H1 (cell line): ENCODE data around the gene MRGPRX2. TPM values are rescaled to one million over a fixed set of nuclear protein-coding genes. Genes with fewer than 3 reads are reported as not detected.

Source experiments
- ASH2L ChIP-seq: fragments of 200-600, 300-600 bp; sonication (generic); IDR thresholded peaks from one replicate; pipeline ENCODE4 v1.7.1; 2017; ENCODE audit warnings: low read length
- CBX5 ChIP-seq: fragments of 300-800, 300-1000 bp; sonication (generic); IDR thresholded peaks from 2 replicates; pipeline ENCODE4 v1.7.1; 2016; ENCODE audit warnings: antibody characterized with exemption, low read length, low read depth
- KDM5A ChIP-seq: fragments of 200-600 bp; IDR thresholded peaks from 2 replicates; pipeline ENCODE4 v1.7.1; 2012; ENCODE audit warnings: mild to moderate bottlenecking, low read length, inconsistent platforms, mixed read lengths
- SIX5 ChIP-seq: IDR thresholded peaks from 2 replicates; pipeline ENCODE4 v1.6.1; 2011; ENCODE audit warnings: mild to moderate bottlenecking, low read depth, low read length
- polyA plus RNA-seq, 7 experiments: library from polyadenylated mRNA; depleted of rRNA in 3 of 7; stranded (reverse) in 5 of 7; unstranded in 2 of 7; fragments of >200 nt in 5 of 7; fragments of 200-250 nt in 2 of 7; gene quantifications; 1 replicate in 5 of 7; 2 replicates in 1 of 7; 4 replicates in 1 of 7; pipeline versions ENCODE4 v1.2.1 to v1.2.3, GENCODE V29; 2011 to 2013; ENCODE audit warnings: missing spikeins in 2 of 7, mixed read lengths in 2 of 7
- total RNA-seq: library from RNA; stranded (reverse); fragmentation: NEBNext Ultra II Directional; extraction: Animal tissue kit (Norgen Biotek cat#: 25700); gene quantifications from 2 replicates; pipeline ENCODE4 v1.2.1, GENCODE V29; 2021
- TF ChIP-seq, protein P1 (sequence below): IDR thresholded peaks from 2 replicates; pipeline ENCODE4 v1.6.1; 2011; ENCODE audit warnings: low read depth, mild to moderate bottlenecking, low read length; ENCODE audit not compliant: insufficient read depth
- TF ChIP-seq, protein P2 (sequence below): fragments of 300-600 bp; sonication (generic); IDR thresholded peaks from 2 replicates; pipeline ENCODE4 v1.7.1; 2012; ENCODE audit warnings: low read length, moderate library complexity, mild to moderate bottlenecking, inconsistent platforms; ENCODE audit not compliant: insufficient replicate concordance

Gene MRGPRX2
- total and polyA plus RNA-seq, 2 of the 8 experiments (the other 6 are each of a cell fraction or from before 2014, with no cell fraction given) = not detected

DNA sequence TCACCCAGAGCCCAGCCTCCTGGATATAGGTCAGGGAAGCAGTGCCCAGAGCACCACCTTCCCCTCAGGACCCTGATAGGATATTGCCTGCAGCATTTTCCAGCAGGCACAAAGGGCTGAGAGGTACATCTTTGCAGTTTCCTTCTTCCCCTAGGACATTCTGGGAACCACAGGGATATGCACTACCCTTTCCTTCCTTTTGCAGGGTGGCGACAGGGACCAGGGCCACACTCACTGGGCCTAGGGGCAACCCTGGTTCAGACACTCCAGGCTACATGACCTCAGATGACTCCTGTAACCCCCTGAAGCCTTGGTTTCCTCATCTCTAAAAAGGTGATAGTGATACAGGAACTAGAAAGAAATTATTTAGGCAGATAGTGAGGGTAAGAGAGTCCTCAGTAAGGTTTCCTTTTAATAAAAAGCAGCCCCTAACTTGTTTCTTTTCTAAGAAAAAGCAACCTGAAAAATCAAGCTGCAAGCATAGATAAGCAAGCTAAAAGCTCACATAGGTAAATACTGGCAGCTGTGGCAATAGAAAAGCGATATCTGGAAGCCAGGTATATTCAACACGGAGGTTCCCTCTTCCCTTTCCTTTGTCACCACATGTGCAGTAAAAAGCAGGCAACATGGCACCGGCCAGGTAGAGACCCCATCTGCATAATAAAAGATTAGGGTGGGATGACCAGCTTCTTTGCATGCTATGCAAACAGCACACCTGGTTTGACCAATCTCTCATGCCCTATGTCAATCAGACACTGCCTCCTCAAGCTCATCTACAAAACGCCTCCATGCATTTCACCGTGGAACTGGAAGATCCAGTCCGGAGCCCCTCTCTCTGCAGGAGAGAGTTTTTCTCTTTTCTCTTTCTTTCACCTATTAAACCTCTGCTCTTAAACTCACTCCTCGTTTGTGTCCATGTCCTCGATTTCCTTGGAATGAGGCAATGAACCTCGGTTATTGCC lies 13.2 kb upstream of the MRGPRX2 start (continued):
- TF ChIP-seq SIX5 (no peak), ASH2L (peak; percentile 42), CBX5 (no peak), KDM5A (no peak)
- TF ChIP-seq, protein P1, sequence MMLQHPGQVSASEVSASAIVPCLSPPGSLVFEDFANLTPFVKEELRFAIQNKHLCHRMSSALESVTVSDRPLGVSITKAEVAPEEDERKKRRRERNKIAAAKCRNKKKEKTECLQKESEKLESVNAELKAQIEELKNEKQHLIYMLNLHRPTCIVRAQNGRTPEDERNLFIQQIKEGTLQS = no peak
- TF ChIP-seq, protein P2, sequence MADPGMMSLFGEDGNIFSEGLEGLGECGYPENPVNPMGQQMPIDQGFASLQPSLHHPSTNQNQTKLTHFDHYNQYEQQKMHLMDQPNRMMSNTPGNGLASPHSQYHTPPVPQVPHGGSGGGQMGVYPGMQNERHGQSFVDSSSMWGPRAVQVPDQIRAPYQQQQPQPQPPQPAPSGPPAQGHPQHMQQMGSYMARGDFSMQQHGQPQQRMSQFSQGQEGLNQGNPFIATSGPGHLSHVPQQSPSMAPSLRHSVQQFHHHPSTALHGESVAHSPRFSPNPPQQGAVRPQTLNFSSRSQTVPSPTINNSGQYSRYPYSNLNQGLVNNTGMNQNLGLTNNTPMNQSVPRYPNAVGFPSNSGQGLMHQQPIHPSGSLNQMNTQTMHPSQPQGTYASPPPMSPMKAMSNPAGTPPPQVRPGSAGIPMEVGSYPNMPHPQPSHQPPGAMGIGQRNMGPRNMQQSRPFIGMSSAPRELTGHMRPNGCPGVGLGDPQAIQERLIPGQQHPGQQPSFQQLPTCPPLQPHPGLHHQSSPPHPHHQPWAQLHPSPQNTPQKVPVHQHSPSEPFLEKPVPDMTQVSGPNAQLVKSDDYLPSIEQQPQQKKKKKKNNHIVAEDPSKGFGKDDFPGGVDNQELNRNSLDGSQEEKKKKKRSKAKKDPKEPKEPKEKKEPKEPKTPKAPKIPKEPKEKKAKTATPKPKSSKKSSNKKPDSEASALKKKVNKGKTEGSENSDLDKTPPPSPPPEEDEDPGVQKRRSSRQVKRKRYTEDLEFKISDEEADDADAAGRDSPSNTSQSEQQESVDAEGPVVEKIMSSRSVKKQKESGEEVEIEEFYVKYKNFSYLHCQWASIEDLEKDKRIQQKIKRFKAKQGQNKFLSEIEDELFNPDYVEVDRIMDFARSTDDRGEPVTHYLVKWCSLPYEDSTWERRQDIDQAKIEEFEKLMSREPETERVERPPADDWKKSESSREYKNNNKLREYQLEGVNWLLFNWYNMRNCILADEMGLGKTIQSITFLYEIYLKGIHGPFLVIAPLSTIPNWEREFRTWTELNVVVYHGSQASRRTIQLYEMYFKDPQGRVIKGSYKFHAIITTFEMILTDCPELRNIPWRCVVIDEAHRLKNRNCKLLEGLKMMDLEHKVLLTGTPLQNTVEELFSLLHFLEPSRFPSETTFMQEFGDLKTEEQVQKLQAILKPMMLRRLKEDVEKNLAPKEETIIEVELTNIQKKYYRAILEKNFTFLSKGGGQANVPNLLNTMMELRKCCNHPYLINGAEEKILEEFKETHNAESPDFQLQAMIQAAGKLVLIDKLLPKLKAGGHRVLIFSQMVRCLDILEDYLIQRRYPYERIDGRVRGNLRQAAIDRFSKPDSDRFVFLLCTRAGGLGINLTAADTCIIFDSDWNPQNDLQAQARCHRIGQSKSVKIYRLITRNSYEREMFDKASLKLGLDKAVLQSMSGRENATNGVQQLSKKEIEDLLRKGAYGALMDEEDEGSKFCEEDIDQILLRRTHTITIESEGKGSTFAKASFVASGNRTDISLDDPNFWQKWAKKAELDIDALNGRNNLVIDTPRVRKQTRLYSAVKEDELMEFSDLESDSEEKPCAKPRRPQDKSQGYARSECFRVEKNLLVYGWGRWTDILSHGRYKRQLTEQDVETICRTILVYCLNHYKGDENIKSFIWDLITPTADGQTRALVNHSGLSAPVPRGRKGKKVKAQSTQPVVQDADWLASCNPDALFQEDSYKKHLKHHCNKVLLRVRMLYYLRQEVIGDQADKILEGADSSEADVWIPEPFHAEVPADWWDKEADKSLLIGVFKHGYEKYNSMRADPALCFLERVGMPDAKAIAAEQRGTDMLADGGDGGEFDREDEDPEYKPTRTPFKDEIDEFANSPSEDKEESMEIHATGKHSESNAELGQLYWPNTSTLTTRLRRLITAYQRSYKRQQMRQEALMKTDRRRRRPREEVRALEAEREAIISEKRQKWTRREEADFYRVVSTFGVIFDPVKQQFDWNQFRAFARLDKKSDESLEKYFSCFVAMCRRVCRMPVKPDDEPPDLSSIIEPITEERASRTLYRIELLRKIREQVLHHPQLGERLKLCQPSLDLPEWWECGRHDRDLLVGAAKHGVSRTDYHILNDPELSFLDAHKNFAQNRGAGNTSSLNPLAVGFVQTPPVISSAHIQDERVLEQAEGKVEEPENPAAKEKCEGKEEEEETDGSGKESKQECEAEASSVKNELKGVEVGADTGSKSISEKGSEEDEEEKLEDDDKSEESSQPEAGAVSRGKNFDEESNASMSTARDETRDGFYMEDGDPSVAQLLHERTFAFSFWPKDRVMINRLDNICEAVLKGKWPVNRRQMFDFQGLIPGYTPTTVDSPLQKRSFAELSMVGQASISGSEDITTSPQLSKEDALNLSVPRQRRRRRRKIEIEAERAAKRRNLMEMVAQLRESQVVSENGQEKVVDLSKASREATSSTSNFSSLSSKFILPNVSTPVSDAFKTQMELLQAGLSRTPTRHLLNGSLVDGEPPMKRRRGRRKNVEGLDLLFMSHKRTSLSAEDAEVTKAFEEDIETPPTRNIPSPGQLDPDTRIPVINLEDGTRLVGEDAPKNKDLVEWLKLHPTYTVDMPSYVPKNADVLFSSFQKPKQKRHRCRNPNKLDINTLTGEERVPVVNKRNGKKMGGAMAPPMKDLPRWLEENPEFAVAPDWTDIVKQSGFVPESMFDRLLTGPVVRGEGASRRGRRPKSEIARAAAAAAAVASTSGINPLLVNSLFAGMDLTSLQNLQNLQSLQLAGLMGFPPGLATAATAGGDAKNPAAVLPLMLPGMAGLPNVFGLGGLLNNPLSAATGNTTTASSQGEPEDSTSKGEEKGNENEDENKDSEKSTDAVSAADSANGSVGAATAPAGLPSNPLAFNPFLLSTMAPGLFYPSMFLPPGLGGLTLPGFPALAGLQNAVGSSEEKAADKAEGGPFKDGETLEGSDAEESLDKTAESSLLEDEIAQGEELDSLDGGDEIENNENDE = no peak
- TF ChIP-seq, all 59 proteins: peak for 5
